GM15510 (cell line): ENCODE measurements around the gene SPINK9.

Source experiments
- POLR2A ChIP-seq: IDR thresholded peaks from 3 replicates; pipeline ENCODE4 v1.6.1; 2011; ENCODE audit warnings: borderline replicate concordance; ENCODE audit not compliant: insufficient read length; ENCODE audit errors: extremely low read depth

SPINK9 gene

DNA sequence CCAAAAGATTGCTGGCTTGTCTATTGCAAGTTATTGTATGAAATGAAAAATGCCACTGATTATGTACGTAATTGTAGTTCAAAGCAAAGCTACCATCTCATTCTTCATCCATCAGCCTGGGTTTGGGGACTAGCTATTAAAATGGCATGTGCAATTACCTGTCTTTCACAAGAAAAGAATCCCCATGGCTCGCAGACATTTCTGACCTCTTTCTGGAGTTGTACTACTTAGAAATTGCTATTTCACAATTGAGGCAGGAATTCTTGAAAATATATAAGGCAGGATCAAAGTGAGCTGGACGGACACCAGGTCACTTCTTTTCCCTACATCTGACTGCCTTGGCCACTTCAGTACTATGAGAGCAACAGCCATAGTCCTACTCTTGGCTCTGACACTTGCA, at the start of gene SPINK9:
Gene SPINK9 (plus strand): TSS at position 301 of the 400 bp plus-strand sequence. CDS start 55 bp downstream, at position 356.
- no peak for TF ChIP-seq POLR2A

GRCh38 chr5:148290271-148291195, 44.8 kb upstream of the SPINK9 start:
- TF ChIP-seq POLR2A: no peak

GRCh38 chr5:148297731-148298130, 37.6 kb upstream of the SPINK9 start:
- no peak for TF ChIP-seq POLR2A

DNA sequence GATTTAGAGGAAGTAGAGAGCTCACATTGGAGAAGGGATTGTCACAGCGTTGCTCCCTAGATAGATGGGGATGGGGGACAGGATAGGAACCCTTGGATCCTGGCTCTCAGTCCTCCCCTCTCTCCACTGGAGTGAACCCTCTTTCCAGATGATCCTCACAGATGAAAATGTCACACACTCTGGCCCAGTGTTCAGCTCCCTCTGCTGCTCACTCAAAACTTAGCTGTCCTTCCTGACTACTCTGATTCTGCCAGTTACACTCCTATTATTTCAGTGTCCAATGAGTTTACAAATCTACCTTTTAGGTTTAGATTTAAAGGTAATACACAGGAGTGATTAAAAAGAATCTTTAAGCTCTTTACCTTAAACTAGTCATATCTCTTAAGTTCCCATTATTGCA, 28.9 kb upstream of the SPINK9 start:
- TF ChIP-seq POLR2A: no peak

GRCh38 chr5:148309019-148309418, 26.3 kb upstream of the SPINK9 start:
- TF ChIP-seq POLR2A: no peak

- no peak for TF ChIP-seq POLR2A
These were observed 25.6 kb upstream of the SPINK9 start for GRCh38 chr5:148309746-148310145.

- TF ChIP-seq POLR2A: no peak
These were observed 23.9 kb upstream of the SPINK9 start for GRCh38 chr5:148311484-148311883.

DNA sequence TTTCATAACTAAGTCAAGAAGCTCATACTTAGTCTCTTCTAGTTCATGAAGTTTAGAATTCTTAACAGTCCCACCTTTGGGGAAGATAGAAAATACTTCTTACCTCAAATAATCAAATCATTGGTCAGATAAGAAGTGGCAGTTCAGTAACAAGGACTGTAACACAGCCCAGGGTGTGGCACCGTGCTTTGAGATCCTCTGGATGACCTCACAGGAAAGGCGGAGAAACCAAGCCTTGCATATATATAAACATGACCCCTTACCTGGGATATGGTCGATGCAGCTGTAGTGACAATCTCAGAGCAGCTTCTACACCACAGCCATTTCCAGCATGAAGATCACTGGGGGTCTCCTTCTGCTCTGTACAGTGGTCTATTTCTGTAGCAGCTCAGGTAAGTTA, 23.2 kb upstream of the SPINK9 start, which contains the start of gene SPINK7:
Gene SPINK7 (plus strand): TSS at position 271 of the 400 bp plus-strand sequence. CDS start 61 bp downstream, at position 332.
- no peak for TF ChIP-seq POLR2A

DNA sequence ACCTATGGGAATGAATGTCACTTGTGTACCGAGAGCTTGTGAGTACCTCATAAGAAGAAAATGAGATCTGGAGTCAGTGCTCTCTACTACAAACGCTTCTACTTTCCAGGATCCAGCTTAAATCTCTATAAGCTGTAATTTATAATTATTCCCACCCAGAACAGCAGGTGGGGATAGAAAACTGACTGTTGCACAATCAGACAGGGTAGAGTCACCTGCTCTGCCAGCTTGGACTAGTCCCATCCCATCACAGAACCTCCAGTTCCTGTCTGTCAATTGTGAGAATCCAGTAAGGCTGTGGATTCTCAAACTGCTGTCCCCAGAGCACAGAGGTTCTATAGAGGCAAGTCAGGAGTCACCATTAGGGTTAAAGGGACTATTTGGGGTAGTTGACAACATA, 21.2 kb upstream of the SPINK9 start:
- TF ChIP-seq POLR2A: no peak

DNA sequence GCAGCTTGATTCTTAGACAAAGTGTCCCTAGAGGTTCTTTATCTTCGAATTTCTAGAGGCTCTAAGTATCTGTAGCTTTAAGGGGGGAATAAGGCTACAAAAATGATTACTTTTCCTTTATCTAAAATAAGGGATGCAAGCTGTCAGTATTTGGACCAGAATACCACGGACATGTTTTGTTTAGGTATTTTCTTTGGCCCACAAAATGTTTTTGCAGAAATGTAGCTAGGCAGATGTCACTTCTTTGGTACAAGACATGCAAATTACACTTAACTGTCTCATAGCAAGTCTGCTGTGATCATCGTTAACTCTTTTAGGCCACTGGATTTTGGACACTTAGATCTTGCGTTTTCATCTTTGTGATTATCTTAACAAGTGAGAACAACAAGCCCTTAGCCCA, 20.6 kb upstream of the SPINK9 start:
- TF ChIP-seq POLR2A: no peak

GRCh38 chr5:148333262-148333849, 2.0 kb upstream of the SPINK9 start:
- no peak for TF ChIP-seq POLR2A

DNA sequence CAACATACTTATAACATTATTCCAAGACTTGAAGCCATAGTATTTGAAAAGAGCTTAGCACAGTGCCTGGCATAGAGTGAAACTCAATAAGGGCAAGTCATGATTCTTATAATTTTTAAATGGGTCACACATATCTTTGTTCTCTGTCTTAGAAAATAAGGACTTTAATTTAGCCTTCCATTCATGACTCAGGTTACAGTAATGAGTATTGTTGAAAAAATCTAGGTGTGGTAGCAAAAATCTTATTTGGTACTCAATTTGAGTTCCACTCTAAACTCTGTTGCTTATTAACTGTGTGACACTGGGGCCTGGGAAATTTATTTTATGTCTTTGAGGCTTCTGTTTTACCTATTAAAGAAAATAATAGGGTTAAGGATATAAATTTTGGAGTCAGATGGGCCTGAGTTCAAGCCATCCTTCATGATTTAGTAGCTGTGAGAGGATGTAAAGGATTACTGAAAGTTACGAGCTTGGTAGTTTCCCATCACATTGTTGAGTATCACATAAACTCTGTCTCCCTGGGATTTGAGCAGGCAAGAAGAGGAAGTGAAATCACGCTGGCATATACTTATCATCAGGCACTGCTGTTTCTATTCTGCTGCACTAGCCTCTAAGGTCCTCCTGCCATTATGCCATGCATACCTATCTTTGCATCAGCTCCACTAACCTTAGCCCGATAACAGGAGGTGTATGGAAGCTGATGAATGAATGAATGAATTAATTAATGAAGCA, 1.5 kb downstream of the SPINK9 start:
- TF ChIP-seq POLR2A: no peak

- no peak for TF ChIP-seq POLR2A
These were observed 7.1 kb downstream of the SPINK9 start for GRCh38 chr5:148342371-148343045.

DNA sequence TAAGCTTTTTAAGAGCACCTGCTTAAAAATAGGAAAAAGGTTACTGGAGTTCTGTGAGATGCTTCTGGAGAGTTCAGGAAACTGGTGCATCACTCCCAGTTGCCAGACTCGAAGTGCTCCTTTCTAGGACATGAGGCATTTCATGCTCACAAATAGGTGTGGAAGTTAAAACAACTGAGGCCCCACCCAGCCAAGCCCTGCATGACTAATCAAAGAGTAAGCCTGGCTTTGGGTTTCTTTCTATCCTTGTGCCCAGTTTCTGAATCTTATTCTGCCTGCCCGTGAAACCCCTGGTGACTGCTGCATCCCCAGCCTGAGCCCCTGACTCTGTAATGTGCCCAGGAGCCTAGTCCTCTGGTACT, 7.7 kb downstream of the SPINK9 start:
- no peak for TF ChIP-seq POLR2A
